Eye (tissue), 1 donor: ENCODE data around the gene ANKRD11.
A peak's percentile ranks its signal among the peaks of the same experiment; 100 is the strongest.

Experiments used
- DNase-seq: peaks from one replicate; pipeline ENCODE4 v3.0.0-alpha.2; 2015

Gene ANKRD11

DNA sequence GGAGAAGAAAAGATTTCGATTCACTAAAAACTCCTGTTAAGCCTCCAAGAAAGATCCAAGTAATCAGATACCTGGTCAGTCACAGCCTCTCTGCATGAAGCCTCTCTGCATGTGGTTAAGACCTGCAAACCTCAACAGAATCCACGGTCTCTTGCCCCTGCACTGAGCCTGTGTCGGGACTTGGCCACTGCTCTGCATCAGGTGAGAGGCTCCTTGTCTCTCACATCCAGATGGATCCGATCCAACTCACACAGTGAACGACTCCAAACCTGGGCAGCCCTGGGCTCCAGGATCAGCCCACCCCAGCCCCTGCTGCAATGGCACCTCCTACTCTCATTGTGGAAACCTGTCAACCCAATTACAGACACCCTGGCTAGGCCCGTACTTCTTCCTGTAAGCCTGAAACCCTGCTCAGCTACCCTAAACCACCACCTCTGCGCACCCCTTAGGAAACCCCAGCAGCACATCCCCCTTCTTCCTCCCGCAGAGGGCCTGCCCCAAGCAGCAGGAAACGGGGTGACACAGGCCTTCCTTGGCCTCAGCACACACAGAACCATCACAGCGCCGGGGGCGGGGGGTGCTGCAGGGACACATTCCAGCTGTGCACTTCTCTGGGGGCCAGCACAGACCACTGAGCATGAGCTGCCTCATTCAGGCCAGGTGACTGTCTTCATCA, 129.5 kb downstream of the ANKRD11 start:
- no peak for DNase-seq

DNA sequence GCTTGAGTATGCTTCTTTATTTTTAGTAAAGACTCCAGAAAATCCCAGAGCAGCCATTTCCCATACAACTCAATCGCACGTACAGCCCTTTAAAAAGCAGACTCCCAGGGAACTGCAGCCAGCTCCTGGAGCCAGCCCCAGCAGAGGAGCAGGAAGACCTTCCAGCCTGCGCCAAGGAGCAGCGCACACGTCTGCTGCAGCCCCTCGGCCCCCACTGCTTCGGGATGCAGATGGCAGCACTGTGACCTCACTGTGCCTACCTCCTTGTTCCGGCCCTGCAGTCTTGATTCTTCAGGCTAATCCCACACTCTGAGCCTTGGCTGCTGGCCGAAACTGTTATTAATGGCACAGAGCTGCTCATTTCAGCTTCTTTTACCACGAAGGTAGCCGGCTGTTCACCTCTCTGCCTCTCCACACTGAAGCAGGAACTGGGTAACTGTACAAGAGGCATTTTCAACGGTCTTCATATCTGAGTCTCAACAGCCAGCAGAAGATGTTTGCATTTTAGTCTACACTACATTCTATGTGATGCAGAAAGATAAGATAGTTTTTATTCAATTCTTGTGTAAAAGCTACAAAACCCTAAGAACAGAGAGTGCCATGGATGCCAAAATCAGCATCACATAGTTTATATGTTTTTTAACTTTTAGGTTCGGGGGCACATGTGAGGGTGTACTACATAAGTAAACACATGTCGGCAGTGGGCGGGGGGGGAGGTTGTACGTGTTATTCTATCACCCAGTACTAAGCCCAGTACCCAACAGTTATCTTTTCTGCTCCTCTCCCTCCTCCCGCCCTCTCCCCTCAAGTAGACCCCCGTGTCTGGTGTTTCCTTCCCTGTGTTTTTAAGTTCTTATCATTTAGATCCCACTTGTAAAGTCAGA, 130.9 kb downstream of the ANKRD11 start:
- DNase-seq, result peak; percentile 52

- DNase-seq, result no peak
These were observed 132.0 kb downstream of the ANKRD11 start for GRCh38 chr16:89358030-89359005.

GRCh38 chr16:89357055-89357816, 133.1 kb downstream of the ANKRD11 start:
- DNase-seq, result peak; percentile 95

GRCh38 chr16:89355686-89356085, 134.7 kb downstream of the ANKRD11 start:
- DNase-seq, result no peak

- no peak for DNase-seq
These were observed 135.4 kb downstream of the ANKRD11 start for GRCh38 chr16:89355007-89355406.

DNA sequence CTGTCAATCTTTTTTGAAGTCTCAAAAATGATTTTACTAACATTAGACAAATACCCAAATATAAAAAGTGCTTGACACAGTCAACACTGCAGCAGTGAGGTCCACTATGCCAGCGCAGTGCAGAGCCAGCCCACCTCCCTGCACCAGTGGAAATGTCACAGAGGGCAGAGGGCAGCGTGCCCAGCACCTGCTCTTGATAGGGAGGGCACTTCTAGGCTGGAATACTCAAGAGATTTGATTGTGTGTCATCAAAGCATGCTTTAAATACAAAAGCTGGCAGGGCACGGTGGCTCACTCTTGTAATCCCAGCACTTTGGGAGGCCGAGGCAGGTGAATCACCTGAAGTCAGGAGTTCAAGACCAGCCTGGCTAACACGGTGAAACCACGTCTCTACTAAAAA, 136.0 kb downstream of the ANKRD11 start:
- no peak for DNase-seq

DNA sequence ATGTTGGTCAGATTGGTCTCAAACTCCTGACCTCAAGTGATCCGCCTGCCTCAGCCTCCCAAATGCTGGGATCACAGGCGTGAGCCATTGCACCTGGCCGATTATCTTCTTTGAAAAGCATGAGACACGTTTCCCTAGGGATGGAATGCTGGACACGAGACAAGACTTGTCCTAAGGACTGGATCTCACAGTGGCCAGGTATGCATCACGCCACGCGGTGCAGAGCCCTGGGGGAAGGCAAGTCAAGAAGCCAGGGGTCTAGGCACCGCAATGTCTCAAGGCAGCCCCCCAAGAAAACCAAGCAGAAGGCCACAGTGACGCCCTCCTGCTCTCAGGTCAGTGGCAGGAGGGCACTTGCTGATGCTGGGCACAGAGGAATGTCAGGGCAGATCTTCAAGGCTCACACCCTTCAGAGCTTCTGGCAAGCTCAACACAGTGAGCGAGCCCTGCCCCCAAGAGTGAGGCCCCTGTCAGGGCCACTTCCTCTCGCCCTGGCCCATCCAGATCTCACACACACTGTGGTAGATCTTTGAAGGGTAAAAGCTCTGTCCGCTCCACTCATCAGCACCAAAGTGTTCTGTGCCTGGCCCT, 138.2 kb downstream of the ANKRD11 start:
- DNase-seq, result no peak

DNA sequence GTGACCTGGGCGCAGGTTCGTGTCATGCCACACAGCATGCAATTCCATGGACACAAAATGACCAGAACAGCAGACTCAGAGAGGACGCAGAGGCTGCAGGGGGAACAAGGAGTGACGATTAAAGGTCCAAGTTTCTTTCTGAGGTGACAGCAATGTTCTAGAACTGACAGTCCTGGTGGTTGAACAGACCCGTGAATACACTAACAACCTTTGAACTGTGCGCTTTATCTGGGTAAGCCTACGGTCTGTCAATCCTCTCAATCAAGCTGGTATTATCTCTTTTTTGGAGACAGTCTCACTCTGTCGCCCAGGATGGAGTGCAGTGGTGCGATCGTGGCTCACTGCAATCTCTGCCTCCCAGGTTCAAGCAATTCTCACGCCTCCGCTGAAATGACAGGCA, 138.7 kb downstream of the ANKRD11 start:
- DNase-seq, result no peak

GRCh38 chr16:89350701-89351380, 139.5 kb downstream of the ANKRD11 start:
- DNase-seq, result no peak

DNA sequence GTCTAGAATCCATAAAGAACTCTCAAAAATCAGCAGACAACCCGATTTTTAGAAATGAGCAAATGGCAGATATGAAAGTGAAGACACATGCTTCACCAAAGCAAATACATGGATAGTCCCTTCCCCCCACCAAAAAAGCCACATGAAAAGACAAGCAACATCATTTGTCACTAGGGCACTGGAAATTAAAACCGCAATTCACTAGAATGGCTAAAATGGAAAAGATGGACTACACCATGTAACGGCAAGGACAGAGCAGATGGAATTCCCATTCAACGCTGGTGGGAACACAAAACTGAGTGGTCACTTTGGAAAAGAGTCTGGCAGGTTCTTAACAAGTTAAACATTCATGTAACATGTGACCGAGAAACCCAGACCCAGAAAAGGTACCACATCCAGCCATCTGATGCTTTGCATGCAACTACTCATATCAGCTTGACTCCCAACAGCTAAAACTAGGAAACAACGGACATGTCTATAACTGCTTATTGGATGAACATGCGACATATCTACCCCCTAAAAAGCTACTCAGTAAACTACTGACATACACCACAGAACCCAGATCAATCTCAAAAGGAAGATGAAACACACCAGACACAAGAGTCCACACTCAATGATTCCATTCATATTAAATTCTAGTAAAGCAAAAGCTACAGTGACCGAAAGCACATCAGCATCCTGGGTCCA, 140.3 kb downstream of the ANKRD11 start:
- DNase-seq, result no peak

- no peak for DNase-seq
These were observed 142.6 kb downstream of the ANKRD11 start for GRCh38 chr16:89347807-89348206.

DNA sequence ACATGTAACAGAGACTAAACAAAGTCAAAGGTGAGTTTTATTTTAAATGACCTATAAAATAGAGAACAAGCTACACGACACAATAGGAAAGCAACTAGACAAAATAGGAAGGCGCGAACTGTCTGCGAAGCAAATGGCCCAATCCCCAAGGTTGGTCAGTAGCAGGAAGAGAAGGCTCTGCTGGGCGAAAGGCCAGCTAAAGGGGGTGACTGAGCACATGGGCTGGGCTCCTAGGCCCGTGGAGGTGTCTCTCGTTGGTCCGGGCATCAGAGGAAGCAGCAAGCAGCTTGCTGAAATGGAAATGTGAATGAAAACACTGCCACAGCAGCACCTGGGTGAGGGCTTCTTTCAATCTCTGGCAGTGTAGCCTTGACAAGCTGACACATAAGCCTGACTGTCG, 143.5 kb downstream of the ANKRD11 start:
- no peak for DNase-seq

DNA sequence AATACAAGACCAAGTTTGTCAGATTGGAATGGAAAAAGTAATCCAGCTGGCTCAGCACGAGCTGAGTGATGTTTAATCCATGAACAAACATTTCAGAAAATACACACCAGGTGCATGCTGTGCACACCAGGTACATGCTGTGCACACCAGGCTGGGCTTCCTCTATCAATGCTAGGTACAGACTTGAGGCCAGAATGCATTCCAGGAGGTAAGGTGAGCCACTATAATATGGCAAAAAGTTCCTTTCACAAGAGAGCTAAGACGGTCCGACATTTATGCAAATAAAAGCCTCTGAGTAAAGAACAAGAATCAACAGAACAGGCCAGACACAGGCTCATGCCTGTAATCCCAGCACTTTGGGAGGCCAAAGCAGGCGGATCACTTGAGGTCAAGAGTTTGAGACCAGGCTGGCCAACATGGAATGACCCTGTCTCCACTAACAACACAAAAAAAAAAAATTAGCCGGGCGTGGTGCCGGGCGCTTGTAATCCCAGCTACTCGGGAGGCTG, 144.7 kb downstream of the ANKRD11 start:
- no peak for DNase-seq

GRCh38 chr16:89344846-89345611, 145.3 kb downstream of the ANKRD11 start:
- peak; percentile 69 for DNase-seq

GRCh38 chr16:89344458-89344834, 145.9 kb downstream of the ANKRD11 start:
- peak; percentile 90 for DNase-seq

DNA sequence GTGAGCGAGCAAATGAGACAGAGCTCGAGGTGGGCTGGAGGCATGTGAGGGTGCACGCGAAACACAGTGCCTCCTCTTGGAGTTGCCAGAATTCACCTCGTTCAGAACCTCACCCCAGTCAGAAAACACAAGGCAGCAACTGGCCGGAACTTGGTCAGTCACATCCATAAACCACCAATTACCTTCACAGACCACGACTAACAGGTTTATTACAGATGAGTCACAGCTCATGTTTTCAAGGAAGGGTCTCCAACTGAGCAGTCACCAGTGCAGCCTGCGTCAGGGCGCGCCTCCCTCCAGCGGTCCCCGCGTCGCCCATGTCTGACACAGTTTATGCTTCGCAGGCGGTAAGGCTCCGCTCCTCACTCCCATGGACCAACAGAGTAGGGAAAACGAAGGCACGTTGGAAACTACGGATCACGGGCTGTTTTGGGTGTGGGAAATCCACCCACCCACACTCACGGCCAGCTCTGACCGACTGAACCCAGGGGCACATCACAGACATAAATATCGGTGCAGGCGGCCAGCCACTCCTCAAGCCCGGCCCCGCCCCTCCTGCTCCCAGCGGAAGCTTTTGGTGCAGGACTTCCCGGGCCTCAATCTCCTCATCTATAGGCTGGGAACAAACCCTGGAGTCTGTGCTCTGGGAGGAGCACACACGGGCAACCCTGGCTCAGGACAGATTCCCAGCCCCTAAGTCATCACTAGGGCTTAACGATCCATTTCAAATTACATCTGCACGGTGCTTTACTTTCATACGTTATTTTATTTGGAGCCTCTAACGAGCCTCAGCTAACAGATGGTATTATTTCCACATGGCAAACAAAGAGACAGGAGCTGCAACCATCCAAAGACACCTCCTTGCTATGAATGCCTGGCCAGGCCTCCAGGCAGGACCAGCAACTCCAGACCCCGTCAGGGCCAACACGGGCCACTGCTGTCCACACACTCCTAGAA, 146.6 kb downstream of the ANKRD11 start:
- DNase-seq, result no peak
